Panc1 (cell line): ENCODE measurements around the gene PADI1.
"Not testable (repeated sequence)": the region's sequence is repeated elsewhere in the genome, so short reads cannot be mapped to it uniquely, and the experiment has no call there.

Experiments
- POLR2AphosphoS5 ChIP-seq: IDR thresholded peaks from 2 replicates; pipeline ENCODE4 v1.6.1; 2012; ENCODE audit warnings: mild to moderate bottlenecking, low read depth, low read length, moderate library complexity
- REST ChIP-seq, 2 experiments: IDR thresholded peaks; 2 replicates each; pipeline ENCODE4 v1.6.1; 2011 to 2012; ENCODE audit warnings: low read depth in 2 of 2, control low read depth in 1 of 2, low read length in 1 of 2, mild to moderate bottlenecking in 1 of 2, moderate library complexity in 1 of 2; ENCODE audit not compliant: insufficient read depth in 1 of 2
- SIN3A ChIP-seq: IDR thresholded peaks from 2 replicates; pipeline ENCODE4 v1.6.1; 2012; ENCODE audit warnings: low read depth, mild to moderate bottlenecking, low read length, moderate library complexity, borderline replicate concordance; ENCODE audit not compliant: insufficient read depth
- TCF7L2 ChIP-seq: IDR thresholded peaks from 2 replicates; pipeline ENCODE4 v1.6.1; 2011; ENCODE audit warnings: mild to moderate bottlenecking, low read depth, low read length, inconsistent platforms
- TF ChIP-seq, protein P1 (sequence below): fragments of 450-650 bp; IDR thresholded peaks from 2 replicates; pipeline ENCODE4 v1.5.1; 2017; ENCODE audit warnings: mild to moderate bottlenecking

DNA sequence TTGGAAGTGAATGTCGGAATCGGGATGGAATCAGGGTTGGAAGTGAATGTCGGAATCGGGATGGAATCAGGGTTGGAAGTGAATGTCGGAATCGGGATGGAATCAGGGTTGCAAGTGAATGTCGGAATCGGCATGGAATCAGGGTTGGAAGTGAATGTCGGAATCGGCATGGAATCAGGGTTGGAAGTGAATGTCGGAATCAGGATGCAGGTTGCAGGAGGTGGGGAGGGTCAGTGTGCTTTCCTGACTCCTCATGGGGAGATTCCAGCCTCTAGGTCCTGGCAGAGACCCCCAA, 36.8 kb downstream of the PADI1 start:
- TF ChIP-seq, protein P1, sequence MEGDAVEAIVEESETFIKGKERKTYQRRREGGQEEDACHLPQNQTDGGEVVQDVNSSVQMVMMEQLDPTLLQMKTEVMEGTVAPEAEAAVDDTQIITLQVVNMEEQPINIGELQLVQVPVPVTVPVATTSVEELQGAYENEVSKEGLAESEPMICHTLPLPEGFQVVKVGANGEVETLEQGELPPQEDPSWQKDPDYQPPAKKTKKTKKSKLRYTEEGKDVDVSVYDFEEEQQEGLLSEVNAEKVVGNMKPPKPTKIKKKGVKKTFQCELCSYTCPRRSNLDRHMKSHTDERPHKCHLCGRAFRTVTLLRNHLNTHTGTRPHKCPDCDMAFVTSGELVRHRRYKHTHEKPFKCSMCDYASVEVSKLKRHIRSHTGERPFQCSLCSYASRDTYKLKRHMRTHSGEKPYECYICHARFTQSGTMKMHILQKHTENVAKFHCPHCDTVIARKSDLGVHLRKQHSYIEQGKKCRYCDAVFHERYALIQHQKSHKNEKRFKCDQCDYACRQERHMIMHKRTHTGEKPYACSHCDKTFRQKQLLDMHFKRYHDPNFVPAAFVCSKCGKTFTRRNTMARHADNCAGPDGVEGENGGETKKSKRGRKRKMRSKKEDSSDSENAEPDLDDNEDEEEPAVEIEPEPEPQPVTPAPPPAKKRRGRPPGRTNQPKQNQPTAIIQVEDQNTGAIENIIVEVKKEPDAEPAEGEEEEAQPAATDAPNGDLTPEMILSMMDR, result not testable (repeated sequence)
- not testable (repeated sequence) for TF ChIP-seq POLR2AphosphoS5; TCF7L2; REST (IDR thresholded peaks at IDR 0.05; ENCODE audit: insufficient read depth in 1 of 2, low read depth in 2 of 2, low read length in 1 of 2); SIN3A
